Uterus (tissue), 4 donors: ENCODE measurements around the gene PTPRD. TPM values are rescaled to one million over a fixed set of nuclear protein-coding genes. Genes with fewer than 3 reads are reported as not detected.

ENCODE experiments used
- DNase-seq, 2 donors: peaks; one replicate each; pipeline ENCODE4 v3.0.0-alpha.2; 2019 to 2020
- H3K27ac ChIP-seq, 2 donors: fragments of 200-600 bp; sonication (generic); 1 replicate in 1 of 2; 2 replicates in 1 of 2; pipeline ENCODE4 v1.5.1; 2016 to 2018
- H3K27me3 ChIP-seq, 2 donors: fragments of 200-600 bp; sonication (generic); one replicate each; pipeline ENCODE4 v1.5.1; 2018 to 2019; ENCODE audit warnings: control low read depth in 1 of 2
- H3K36me3 ChIP-seq, 2 donors: fragments of 200-600 bp; sonication (generic); one replicate each; pipeline ENCODE4 v1.5.1; 2019; ENCODE audit warnings: control low read depth in 1 of 2
- H3K4me1 ChIP-seq, 2 donors: fragments of 200-600 bp; sonication (generic); one replicate each; pipeline ENCODE4 v1.5.1; 2018 to 2019; ENCODE audit warnings: control low read depth in 1 of 2
- H3K4me3 ChIP-seq, 2 donors: fragments of 200-600 bp; sonication (generic); 1 replicate in 1 of 2; 2 replicates in 1 of 2; pipeline ENCODE4 v1.5.1; 2018 to 2019; ENCODE audit warnings: mild to moderate bottlenecking in 1 of 2
- H3K9me3 ChIP-seq, 2 donors: fragments of 200-600 bp; sonication (generic); one replicate each; pipeline ENCODE4 v1.5.1; 2019; ENCODE audit warnings: control low read depth in 1 of 2
- CTCF ChIP-seq, 4 experiments: fragments of 200-600 bp in 2 of 4; fragments of 450-650 bp in 2 of 4; sonication (generic) in 2 of 4; IDR thresholded peaks; one replicate each; pipeline ENCODE4 v1.5.1; 2016 to 2019; ENCODE audit warnings: antibody characterized with exemption in 4 of 4, mild to moderate bottlenecking in 2 of 4, moderate library complexity in 1 of 4
- POLR2A ChIP-seq, 2 donors: fragments of 450-650 bp; IDR thresholded peaks; one replicate each; pipeline ENCODE4 v1.6.1; 2016; ENCODE audit warnings: antibody characterized with exemption in 2 of 2, mild to moderate bottlenecking in 1 of 2, moderate library complexity in 1 of 2
- intact Hi-C: fragments of 100-400 bp; cut with DNase I; formaldehyde crosslinking; loops from one replicate; pipeline ENCODE4 v1.15.1; 2023; ENCODE audit warnings: low total_unique reads
- total RNA-seq, 4 donors: library from RNA; depleted of rRNA in 3 of 4; stranded (reverse); fragments of >200 nt in 3 of 4; gene quantifications; one replicate each; pipeline versions ENCODE4 v1.1.0 to v1.2.4, GENCODE V29; 2014 to 2023
- donor health status: DM: yes; HTN: yes; CAD: no.

The PTPRD gene
- total RNA-seq, 4 donors from 2014 or later, result 1.2 to 136 (median 26.4) TPM

GRCh38 chr9:8782237-8782636 is 1830.6 kb downstream of the PTPRD start:
- intact Hi-C loops, result no loop called here
- no peak overlapping the region for H3K27ac ChIP-seq
- H3K4me3 ChIP-seq, result no peak overlapping the region
- no peaks in the 10 kb centered on the region for H3K4me1 ChIP-seq
- no peak for DNase-seq
- no peaks in the 10 kb centered on the region for H3K36me3 ChIP-seq
- TF ChIP-seq POLR2A (IDR thresholded peaks at IDR 0.05) (no peak), CTCF (IDR thresholded peaks at IDR 0.05) (no peak)
- no peaks in the 10 kb centered on the region for H3K9me3 ChIP-seq
- H3K27me3 ChIP-seq, result no peaks in the 10 kb centered on the region

GRCh38 chr9:8781458-8781857 is 1831.3 kb downstream of the PTPRD start:
- no peaks in the 10 kb centered on the region for H3K9me3 ChIP-seq
- no peak overlapping the region for H3K27ac ChIP-seq
- intact Hi-C loops, result no loop called here
- H3K4me1 ChIP-seq, result no peaks in the 10 kb centered on the region
- TF ChIP-seq POLR2A (IDR thresholded peaks at IDR 0.05) (no peak), CTCF (IDR thresholded peaks at IDR 0.05) (no peak)
- H3K36me3 ChIP-seq, result no peaks in the 10 kb centered on the region
- no peak for DNase-seq
- no peaks in the 10 kb centered on the region for H3K27me3 ChIP-seq
- no peak overlapping the region for H3K4me3 ChIP-seq

- intact Hi-C loops, result no loop called here
Observed at GRCh38 chr9:8780386-8780785, 1832.4 kb downstream of the PTPRD start.

GRCh38 chr9:8779478-8779877 is 1833.3 kb downstream of the PTPRD start:
- TF ChIP-seq CTCF (IDR thresholded peaks at IDR 0.05), result no peak
- TF ChIP-seq POLR2A (IDR thresholded peaks at IDR 0.05), result no peak
- no peak for DNase-seq
- intact Hi-C loops, result no loop called here
- Histone ChIP-seq H3K9me3 (no peaks in the 10 kb centered on the region), H3K36me3 (no peaks in the 10 kb centered on the region), H3K27ac (no peak overlapping the region), H3K4me3 (no peak overlapping the region), H3K27me3 (no peaks in the 10 kb centered on the region), H3K4me1 (no peaks in the 10 kb centered on the region)

More at GRCh38 chr9:8780386-8780785, 1832.4 kb downstream of the PTPRD start:
- H3K27me3 ChIP-seq, result no peaks in the 10 kb centered on the region
- H3K4me1 ChIP-seq, result no peaks in the 10 kb centered on the region
- TF ChIP-seq CTCF (IDR thresholded peaks at IDR 0.05) (no peak), POLR2A (IDR thresholded peaks at IDR 0.05) (no peak)
- H3K9me3 ChIP-seq, result no peaks in the 10 kb centered on the region
- no peak for DNase-seq
- H3K27ac ChIP-seq, result no peak overlapping the region
- no peaks in the 10 kb centered on the region for H3K36me3 ChIP-seq
- H3K4me3 ChIP-seq, result no peak overlapping the region

GRCh38 chr9:8778356-8778755 is 1834.4 kb downstream of the PTPRD start:
- TF ChIP-seq POLR2A (IDR thresholded peaks at IDR 0.05) (no peak), CTCF (IDR thresholded peaks at IDR 0.05) (no peak)
- Histone ChIP-seq H3K4me3 (no peak overlapping the region), H3K27me3 (no peaks in the 10 kb centered on the region), H3K27ac (no peak overlapping the region), H3K4me1 (no peaks in the 10 kb centered on the region), H3K36me3 (no peaks in the 10 kb centered on the region), H3K9me3 (no peaks in the 10 kb centered on the region)
- DNase-seq, result no peak
- intact Hi-C loops, result no loop called here
